Panc1 (cell line): ENCODE data around the gene PHF1. TPM values are rescaled to one million over a fixed set of nuclear protein-coding genes. Genes with fewer than 3 reads are reported as not detected.

Source experiments
- ATAC-seq: fragments of 200-7000 bp; cut with Tn5 transposase; 2 replicates; pipeline ENCODE4 v1.9.1; 2020; ENCODE audit warnings: mild to moderate bottlenecking, moderate library complexity
- BruUV-seq: library from RNA; stranded (reverse); fragments of 400-500 nt; replicated peaks from 2 replicates; lab custom pipeline; 2021; lab: Mats Ljungman, UMichigan
- CTCF ChIA-PET: fragments of 300-600 bp; sonication (Branson Sonifier 250); formaldehyde crosslinking; loops from one replicate; lab custom pipeline; 2022; ENCODE audit warnings: antibody characterized with exemption; lab: Charles Lee
- POLR2A ChIA-PET: fragments of 300-600 bp; sonication (Branson Sonifier 250); formaldehyde crosslinking; loops from one replicate; lab custom pipeline; 2022; ENCODE audit warnings: antibody characterized with exemption; lab: Charles Lee
- DNase-seq: peaks from one replicate; pipeline ENCODE4 v3.0.0-alpha.2; 2010; ENCODE audit warnings: low read depth, low spot score
- H3K27ac ChIP-seq: 2 replicates; pipeline ENCODE4 v1.5.1; 2011; ENCODE audit warnings: mild to moderate bottlenecking, low read length, inconsistent platforms
- H3K27me3 ChIP-seq: fragments of 200-500 bp; sonication (Bioruptor generic); 2 replicates; pipeline ENCODE4 v1.6.0; 2014; ENCODE audit warnings: low read length, inconsistent platforms; ENCODE audit not compliant: control insufficient read depth, insufficient read depth
- H3K36me3 ChIP-seq: fragments of 200-500 bp; sonication (Bioruptor generic); 2 replicates; pipeline ENCODE4 v1.5.1; 2014; ENCODE audit warnings: inconsistent platforms, mild to moderate bottlenecking, low read length, moderate library complexity; ENCODE audit not compliant: control insufficient read depth, insufficient read depth
- H3K4me1 ChIP-seq: 2 replicates; pipeline ENCODE4 v1.5.1; 2011; ENCODE audit warnings: inconsistent platforms, mild to moderate bottlenecking, low read length, moderate library complexity; ENCODE audit not compliant: control insufficient read depth, insufficient read depth
- H3K4me3 ChIP-seq, 2 experiments: 2 replicates each; pipeline ENCODE4 v1.5.1; 2011 to 2012; ENCODE audit warnings: low read depth in 2 of 2, low read length in 2 of 2, mild to moderate bottlenecking in 2 of 2, inconsistent platforms in 1 of 2, moderate library complexity in 1 of 2
- H3K9me3 ChIP-seq: fragments of 200-500 bp; sonication (Bioruptor generic); 2 replicates; pipeline ENCODE4 v1.5.1; 2014; ENCODE audit warnings: low read depth, mild to moderate bottlenecking, inconsistent platforms, low read length, moderate library complexity; ENCODE audit not compliant: control insufficient read depth, insufficient read depth
- CTCF ChIP-seq: fragments of 450-650 bp; IDR thresholded peaks from 2 replicates; pipeline ENCODE4 v1.5.1; 2017; ENCODE audit warnings: mild to moderate bottlenecking
- POLR2AphosphoS5 ChIP-seq: IDR thresholded peaks from 2 replicates; pipeline ENCODE4 v1.6.1; 2012; ENCODE audit warnings: mild to moderate bottlenecking, low read depth, low read length, moderate library complexity
- SIN3A ChIP-seq: IDR thresholded peaks from 2 replicates; pipeline ENCODE4 v1.6.1; 2012; ENCODE audit warnings: low read depth, mild to moderate bottlenecking, low read length, moderate library complexity, borderline replicate concordance; ENCODE audit not compliant: insufficient read depth
- TCF7L2 ChIP-seq: IDR thresholded peaks from 2 replicates; pipeline ENCODE4 v1.6.1; 2011; ENCODE audit warnings: mild to moderate bottlenecking, low read depth, low read length, inconsistent platforms
- in situ Hi-C: cut with HindIII; loops from 2 replicates; pipeline ENCODE4 v1.10.0; 2016; ENCODE audit warnings: low sequenced_read_pairs, low pct_unique_long_range_greater_than_20kb
- intact Hi-C: fragments of 100-400 bp; cut with micrococcal nuclease; formaldehyde crosslinking; loops from one replicate; pipeline ENCODE4 v1.10.0; 2022; ENCODE audit not compliant: unreplicated experiment
- total RNA-seq: library from RNA; stranded (reverse); gene quantifications from one replicate; pipeline ENCODE4 v1.2.1, GENCODE V29; 2021; ENCODE audit not compliant: unreplicated experiment
- TF ChIP-seq, protein P1 (sequence below), 2 experiments: IDR thresholded peaks; 2 replicates each; pipeline ENCODE4 v1.6.1; 2011 to 2012; ENCODE audit warnings: low read depth in 2 of 2, control low read depth in 1 of 2, low read length in 1 of 2, mild to moderate bottlenecking in 1 of 2, moderate library complexity in 1 of 2; ENCODE audit not compliant: insufficient read depth in 1 of 2

The PHF1 gene
- total RNA-seq, 1 experiment from 2014 or later = 51.6 TPM

DNA sequence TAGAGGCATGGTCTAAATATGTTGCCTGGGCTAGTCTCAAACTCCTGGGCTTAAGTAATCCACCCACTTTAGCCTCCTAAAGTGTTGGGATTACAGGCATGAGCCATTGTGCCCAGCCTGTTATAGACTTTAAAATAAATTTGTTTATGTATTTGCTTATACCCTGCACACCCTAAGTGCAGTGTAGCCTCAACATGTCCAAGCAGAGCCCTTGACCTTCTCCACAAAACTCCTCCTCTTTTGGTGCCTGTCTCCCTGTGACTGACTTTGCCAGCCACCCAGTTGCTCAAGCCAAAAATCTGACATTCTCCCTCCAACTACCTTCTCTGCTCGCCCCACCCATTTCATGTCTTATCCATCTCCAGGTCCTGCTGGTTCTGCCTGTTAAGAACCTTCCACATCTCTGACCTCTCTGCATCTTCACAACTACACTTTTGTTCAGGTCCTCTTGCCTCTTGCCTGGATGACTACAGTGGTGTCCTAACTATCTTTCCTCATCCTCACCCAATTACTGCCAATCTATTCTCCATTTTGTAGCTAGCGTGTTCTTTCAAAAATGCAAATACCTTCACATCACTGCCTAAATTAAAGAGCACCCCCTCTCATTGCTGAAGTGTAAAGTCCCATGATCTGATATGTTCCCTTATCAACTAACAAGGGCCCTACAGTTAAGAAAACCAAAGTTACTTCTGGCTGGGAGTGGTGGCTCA, 30.4 kb upstream of the PHF1 start:
- ChIA-PET POLR2A (no interaction called here), CTCF (no interaction called here)
- no peak for ATAC-seq
- in situ Hi-C loops (no loop called here), intact Hi-C loops (no loop called here)
- BruUV-seq = no TSS peak
- Histone ChIP-seq H3K4me1 (no peaks in the 10 kb centered on the region), H3K36me3 (no peaks in the 10 kb centered on the region), H3K4me3 (no peak overlapping the region), H3K27ac (no peak overlapping the region), H3K9me3 (no peaks in the 10 kb centered on the region), H3K27me3 (no peaks in the 10 kb centered on the region)
- TF ChIP-seq SIN3A (no peak), POLR2AphosphoS5 (no peak), CTCF (no peak), TCF7L2 (no peak)
- TF ChIP-seq, protein P1, sequence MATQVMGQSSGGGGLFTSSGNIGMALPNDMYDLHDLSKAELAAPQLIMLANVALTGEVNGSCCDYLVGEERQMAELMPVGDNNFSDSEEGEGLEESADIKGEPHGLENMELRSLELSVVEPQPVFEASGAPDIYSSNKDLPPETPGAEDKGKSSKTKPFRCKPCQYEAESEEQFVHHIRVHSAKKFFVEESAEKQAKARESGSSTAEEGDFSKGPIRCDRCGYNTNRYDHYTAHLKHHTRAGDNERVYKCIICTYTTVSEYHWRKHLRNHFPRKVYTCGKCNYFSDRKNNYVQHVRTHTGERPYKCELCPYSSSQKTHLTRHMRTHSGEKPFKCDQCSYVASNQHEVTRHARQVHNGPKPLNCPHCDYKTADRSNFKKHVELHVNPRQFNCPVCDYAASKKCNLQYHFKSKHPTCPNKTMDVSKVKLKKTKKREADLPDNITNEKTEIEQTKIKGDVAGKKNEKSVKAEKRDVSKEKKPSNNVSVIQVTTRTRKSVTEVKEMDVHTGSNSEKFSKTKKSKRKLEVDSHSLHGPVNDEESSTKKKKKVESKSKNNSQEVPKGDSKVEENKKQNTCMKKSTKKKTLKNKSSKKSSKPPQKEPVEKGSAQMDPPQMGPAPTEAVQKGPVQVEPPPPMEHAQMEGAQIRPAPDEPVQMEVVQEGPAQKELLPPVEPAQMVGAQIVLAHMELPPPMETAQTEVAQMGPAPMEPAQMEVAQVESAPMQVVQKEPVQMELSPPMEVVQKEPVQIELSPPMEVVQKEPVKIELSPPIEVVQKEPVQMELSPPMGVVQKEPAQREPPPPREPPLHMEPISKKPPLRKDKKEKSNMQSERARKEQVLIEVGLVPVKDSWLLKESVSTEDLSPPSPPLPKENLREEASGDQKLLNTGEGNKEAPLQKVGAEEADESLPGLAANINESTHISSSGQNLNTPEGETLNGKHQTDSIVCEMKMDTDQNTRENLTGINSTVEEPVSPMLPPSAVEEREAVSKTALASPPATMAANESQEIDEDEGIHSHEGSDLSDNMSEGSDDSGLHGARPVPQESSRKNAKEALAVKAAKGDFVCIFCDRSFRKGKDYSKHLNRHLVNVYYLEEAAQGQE (IDR thresholded peaks at IDR 0.05; ENCODE audit: insufficient read depth in 1 of 2, low read depth in 2 of 2, low read length in 1 of 2) = no peak
- DNase-seq = no peak

GRCh38 chr6:33383427-33384185, 27.2 kb upstream of the PHF1 start:
- Histone ChIP-seq H3K9me3 (no peaks in the 10 kb centered on the region), H3K27ac (no peak overlapping the region), H3K4me1 (no peaks in the 10 kb centered on the region), H3K27me3 (no peaks in the 10 kb centered on the region), H3K4me3 (no peak overlapping the region), H3K36me3 (no peaks in the 10 kb centered on the region)
- ChIA-PET POLR2A (no interaction called here), CTCF (interaction anchor here (0.7 kb wide), 1 partner anchor 84 kb away, joined by 5 read pairs; no protein-coding TSS in a partner anchor)
- peak; percentile 55; the same call in 1 of the 2 replicates for ATAC-seq
- no TSS peak for BruUV-seq
- DNase-seq = no peak
- intact Hi-C loops = no loop called here
- in situ Hi-C loops = no loop called here
- no peak for TF ChIP-seq SIN3A
- TF ChIP-seq, protein P1 (IDR thresholded peaks at IDR 0.05; ENCODE audit: insufficient read depth in 1 of 2, low read depth in 2 of 2, low read length in 1 of 2) = no peak
- no peak for TF ChIP-seq TCF7L2
- no peak for TF ChIP-seq POLR2AphosphoS5
- no peak for TF ChIP-seq CTCF
